GM12878 (cell line): Measurements from ENCODE around the gene CC2D1A. TPM values are rescaled to one million over a fixed set of nuclear protein-coding genes. Genes with fewer than 3 reads are reported as not detected.

ENCODE experiments used
- ATAC-seq: fragments of 200-7000 bp; cut with Tn5 transposase; 3 replicates; pipeline ENCODE4 v1.9.1; 2020; ENCODE audit warnings: mild to moderate bottlenecking, moderate library complexity
- BruUV-seq: library from RNA; stranded (reverse); fragments of 400-500 nt; replicated peaks from 2 replicates; lab custom pipeline; 2021; lab: Mats Ljungman, UMichigan
- CTCF ChIA-PET: fragments of 300-600 bp; sonication (Branson Sonifier 250); formaldehyde crosslinking; extraction: SDS; loops from one replicate; lab custom pipeline; 2021; ENCODE audit warnings: inconsistent platforms; lab: Yijun Ruan, JAX
- POLR2A ChIA-PET: fragments of 350-600 bp; formaldehyde crosslinking; extraction: SDS; loops from one replicate; lab custom pipeline; 2021; ENCODE audit warnings: inconsistent platforms; lab: Charles Lee
- RAD21 ChIA-PET: fragments of 300-600 bp; sonication (Branson Sonifier 250); formaldehyde crosslinking; loops from one replicate; lab custom pipeline; 2023; ENCODE audit warnings: antibody characterized with exemption; ENCODE audit not compliant: unreplicated experiment; lab: Charles Lee
- SMC1A ChIA-PET: fragments of 300-600 bp; sonication (Branson Sonifier 250); formaldehyde crosslinking; loops from one replicate; lab custom pipeline; 2023; ENCODE audit not compliant: unreplicated experiment, uncharacterized antibody; lab: Charles Lee
- DNase-seq: peaks from one replicate; pipeline ENCODE4 v3.0.0-alpha.2; 2011; ENCODE audit warnings: low read depth, low spot score
- FAIRE-seq: peaks from 3 replicates; lab custom pipeline; 2011; peaks lifted over from hg19 to GRCh38; lab: Jason Lieb, UNC
- H2AFZ ChIP-seq: 2 replicates; pipeline ENCODE4 v1.6.0; 2011; ENCODE audit warnings: low read depth, low read length, control low read depth; ENCODE audit not compliant: control insufficient read depth
- H3K27ac ChIP-seq: 2 replicates; pipeline ENCODE4 v1.5.1; 2011; ENCODE audit warnings: control low read depth; ENCODE audit not compliant: control insufficient read depth, insufficient read depth
- H3K27me3 ChIP-seq, 2 experiments: replicated peaks in 1 of 2; 2 replicates each; pipeline versions ENCODE4 v1.6.0 to v1.6.1; 2011; ENCODE audit warnings: low read length in 1 of 2; ENCODE audit not compliant: control insufficient read depth in 2 of 2, insufficient read depth in 2 of 2
- H3K36me3 ChIP-seq, 2 experiments: 2 replicates each; pipeline ENCODE4 v1.5.1; 2011; ENCODE audit warnings: low read length in 1 of 2; ENCODE audit not compliant: control insufficient read depth in 2 of 2, insufficient read depth in 2 of 2
- H3K4me1 ChIP-seq: 2 replicates; pipeline ENCODE4 v1.6.1; 2011; ENCODE audit warnings: mild to moderate bottlenecking, low read length, moderate library complexity, mixed read lengths; ENCODE audit not compliant: control insufficient read depth, insufficient read depth
- H3K4me2 ChIP-seq: 2 replicates; pipeline ENCODE4 v1.6.0; 2011; ENCODE audit warnings: control low read depth; ENCODE audit not compliant: control insufficient read depth, insufficient read depth
- H3K4me3 ChIP-seq: fragments of 200-600 bp; sonication (generic); 2 replicates; pipeline ENCODE4 v1.5.1; 2016
- H3K79me2 ChIP-seq: 2 replicates; pipeline ENCODE4 v1.6.0; 2011; ENCODE audit warnings: low read length; ENCODE audit not compliant: control insufficient read depth, insufficient read depth
- H3K9ac ChIP-seq: 2 replicates; pipeline ENCODE4 v1.8.0; 2011; ENCODE audit warnings: low read length, control low read depth, mixed read lengths; ENCODE audit not compliant: control insufficient read depth, insufficient read depth
- H3K9me3 ChIP-seq: replicated peaks from 3 replicates; pipeline ENCODE4 v1.5.1; 2011; ENCODE audit warnings: mild to moderate bottlenecking, low read length; ENCODE audit not compliant: control insufficient read depth, insufficient read depth
- H4K20me1 ChIP-seq: 2 replicates; pipeline ENCODE4 v1.6.0; 2011; ENCODE audit not compliant: control insufficient read depth, insufficient read depth
- CBX5 ChIP-seq: sonication (generic); IDR thresholded peaks from 2 replicates; pipeline ENCODE4 v1.6.1; 2016; ENCODE audit warnings: low read depth, moderate library complexity, mild to moderate bottlenecking, inconsistent platforms
- EGR1 ChIP-seq, 2 experiments: IDR thresholded peaks; 1 replicate in 1 of 2; 2 replicates in 1 of 2; pipeline ENCODE4 v1.6.1; 2011 to 2012; ENCODE audit warnings: low read depth in 2 of 2, low read length in 2 of 2, borderline replicate concordance in 1 of 2, mild to moderate bottlenecking in 1 of 2, moderate library complexity in 1 of 2
- HCFC1 ChIP-seq: fragments of 150-350 bp; IDR thresholded peaks from 2 replicates; pipeline ENCODE4 v1.6.1; 2014; ENCODE audit warnings: low read length
- IRF4 ChIP-seq: IDR thresholded peaks from 2 replicates; pipeline ENCODE4 v1.6.1; 2011; ENCODE audit warnings: low read depth, low read length
- JUND ChIP-seq: IDR thresholded peaks from 2 replicates; pipeline ENCODE4 v1.6.1; 2012; ENCODE audit warnings: low read depth, mild to moderate bottlenecking, low read length, improper control_type of control experiment, moderate library complexity
- KAT2A ChIP-seq: conservative IDR thresholded peaks from 2 replicates; pipeline ENCODE4 v1.6.1; 2011; ENCODE audit warnings: low read depth, low read length; ENCODE audit not compliant: control insufficient read depth
- KLF5 ChIP-seq: fragments of 450-650 bp; IDR thresholded peaks from 2 replicates; pipeline ENCODE4 v1.6.1; 2014; ENCODE audit warnings: mild to moderate bottlenecking; ENCODE audit not compliant: partially characterized antibody
- LARP7 ChIP-seq: fragments of 450-650 bp; IDR thresholded peaks from 2 replicates; pipeline ENCODE4 v1.6.1; 2017; ENCODE audit warnings: mild to moderate bottlenecking
- MEF2B ChIP-seq: fragments of 450-650 bp; IDR thresholded peaks from 2 replicates; pipeline ENCODE4 v1.6.1; 2018; ENCODE audit warnings: mild to moderate bottlenecking, moderate library complexity; ENCODE audit not compliant: partially characterized antibody, poor library complexity, severe bottlenecking
- MYB ChIP-seq: fragments of 150-350 bp; IDR thresholded peaks from 2 replicates; pipeline ENCODE4 v1.6.1; 2014; ENCODE audit warnings: mild to moderate bottlenecking, low read depth, low read length, borderline replicate concordance
- NR2C2 ChIP-seq: IDR thresholded peaks from 2 replicates; pipeline ENCODE4 v1.6.1; 2011; ENCODE audit warnings: borderline replicate concordance, low read depth; ENCODE audit not compliant: control insufficient read depth, insufficient read length
- PAX5 ChIP-seq: IDR thresholded peaks from 2 replicates; pipeline ENCODE4 v1.6.1; 2011; ENCODE audit warnings: low read depth, low read length, borderline replicate concordance
- POLR2AphosphoS5 ChIP-seq: IDR thresholded peaks from 2 replicates; pipeline ENCODE4 v1.6.1; 2011; ENCODE audit warnings: mild to moderate bottlenecking, low read length, inconsistent platforms
- RBBP5 ChIP-seq: fragments of 200-600 bp; sonication (generic); conservative IDR thresholded peaks from 2 replicates; pipeline ENCODE4 v1.6.1; 2016
- SPI1 ChIP-seq: IDR thresholded peaks from 2 replicates; pipeline ENCODE4 v1.6.1; 2011; ENCODE audit warnings: low read depth, mild to moderate bottlenecking, low read length, moderate library complexity, borderline replicate concordance; ENCODE audit not compliant: insufficient read depth
- ZBTB33 ChIP-seq: fragments of 450-650 bp; IDR thresholded peaks from 2 replicates; pipeline ENCODE4 v1.6.1; 2017; ENCODE audit warnings: mild to moderate bottlenecking
- WGBS: methylation state at CpG from one replicate; pipeline ENCODE4 v1.1.6; 2016; ENCODE audit warnings: low lambda C conversion rate; ENCODE audit not compliant: insufficient replicate concordance, insufficient coverage; ENCODE audit errors: missing lambda C conversion rate; 5-methylcytosine and 5-hydroxymethylcytosine counted together
- in situ Hi-C: fragments of 300-500 bp; cut with MboI; formaldehyde crosslinking; loops from 9 replicates; pipeline ENCODE4 v1.14.3; 2018; ENCODE audit warnings: mixed read lengths
- intact Hi-C: fragments of 100-400 bp; cut with micrococcal nuclease; formaldehyde crosslinking; loops from one replicate; pipeline ENCODE4 v1.14.2; 2022; ENCODE audit not compliant: unreplicated experiment
- polyA plus RNA-seq, 11 experiments: library from polyadenylated mRNA; depleted of rRNA in 4 of 11; unstranded in 6 of 11; stranded (reverse) in 5 of 11; fragments of >200 nt; fragmentation: Nextera tagmentation in 4 of 11; fragmentation: Illumina TruSeq in 1 of 11; extraction: Ambion mirVana in 4 of 11; extraction: Trizol in 1 of 11; gene quantifications; 1 replicate in 1 of 11; 2 replicates in 10 of 11; pipeline versions ENCODE4 v1.2.1 to v1.2.3, GENCODE V29; 2011 to 2016; ENCODE audit warnings: inconsistent platforms in 2 of 11, missing spikeins in 2 of 11, low read depth in 1 of 11
- total RNA-seq, 4 experiments: library from RNA; depleted of rRNA in 3 of 4; stranded (reverse); fragments of >200 nt in 3 of 4; fragmentation: Illumina TruSeq in 1 of 4; extraction: Trizol in 1 of 4; gene quantifications; 2 replicates each; pipeline versions ENCODE4 v1.2.1 to v1.2.3, GENCODE V29; 2013 to 2021
- TF ChIP-seq, protein P1 (sequence below): fragments of 450-650 bp; conservative IDR thresholded peaks from 2 replicates; pipeline ENCODE4 v1.6.1; 2017; ENCODE audit warnings: mild to moderate bottlenecking, moderate library complexity
- TF ChIP-seq, protein P2 (sequence below): fragments of 450-650 bp; IDR thresholded peaks from 2 replicates; pipeline ENCODE4 v1.6.1; 2017; ENCODE audit warnings: low read depth, mild to moderate bottlenecking, moderate library complexity

The CC2D1A gene
- total and polyA plus RNA-seq, 10 of the 15 experiments (the other 5 are each of a cell fraction or from before 2014, with no cell fraction given), result 0.13 to 36.1 (median 16.1) TPM

DNA sequence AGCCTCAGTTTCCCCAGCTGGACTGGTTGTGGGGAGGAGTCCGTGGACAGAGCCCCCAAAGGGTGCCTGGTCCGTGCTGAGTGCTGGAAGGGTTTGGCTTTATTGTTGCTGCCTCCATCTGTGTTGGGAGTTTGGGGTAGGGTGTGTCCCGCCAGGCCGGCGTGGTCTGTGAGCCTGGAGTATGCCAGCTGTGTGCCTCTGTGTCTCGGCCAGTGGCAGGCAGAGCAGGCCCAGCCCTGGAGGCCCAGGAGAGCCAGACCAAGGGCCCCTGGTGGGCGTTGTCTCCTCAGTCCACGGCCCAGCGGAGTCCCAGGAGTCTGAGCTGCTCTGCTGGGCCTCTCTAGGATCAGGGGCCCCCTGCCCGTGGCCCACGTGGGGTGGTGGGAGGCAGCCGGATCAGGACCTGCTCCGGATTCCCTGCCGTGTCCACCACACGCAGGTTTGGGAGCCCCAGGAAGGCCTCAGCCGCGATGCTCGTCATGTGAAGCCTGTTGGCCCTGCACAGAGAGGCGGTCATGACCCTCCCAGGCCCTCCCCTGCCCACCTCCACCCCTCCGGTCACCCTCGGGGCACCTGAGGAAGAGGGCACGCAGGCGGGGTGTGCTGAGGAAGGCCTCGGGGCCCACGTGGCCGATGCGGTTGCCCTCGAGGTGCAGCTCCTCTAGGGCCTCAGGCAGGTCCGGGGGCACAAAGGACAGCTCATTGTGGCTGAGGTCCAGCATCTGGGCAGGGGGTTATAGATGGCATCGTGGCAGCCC, 25.6 kb downstream of the CC2D1A start:
- ATAC-seq, result no peak
- H3K27ac ChIP-seq, result no peak overlapping the region
- intact Hi-C loops, result no loop called here
- no peaks in the 10 kb centered on the region for H3K27me3 ChIP-seq
- in situ Hi-C loops, result no loop called here
- H3K4me2 ChIP-seq, result no peak overlapping the region
- no peak for DNase-seq
- ChIA-PET SMC1A (interaction anchor here (1.5 kb wide), 1 partner anchor 115 kb away, joined by 3 read pairs; no protein-coding TSS in a partner anchor), RAD21 (no interaction called here), CTCF (interaction anchor here (0.6 kb wide), 1 partner anchor 138 kb away, joined by 4 read pairs; no protein-coding TSS in a partner anchor), POLR2A (no interaction called here)
- BruUV-seq, result no TSS peak
- H3K4me1 ChIP-seq, result no peaks in the 10 kb centered on the region
- FAIRE-seq, result no peak
- peaks cover 0 to 1% of the 10 kb centered on the region in 2 experiments; a peak in 2 of 4 replicates for H3K36me3 ChIP-seq
- H2AFZ ChIP-seq, result no peak overlapping the region
- no peak overlapping the region for H3K4me3 ChIP-seq
- no peaks in the 10 kb centered on the region for H4K20me1 ChIP-seq
- H3K79me2 ChIP-seq, result no peaks in the 10 kb centered on the region
- WGBS, result 79% methylated on average over 29 of the region's 30 CpGs
- no peaks in the 10 kb centered on the region for H3K9me3 ChIP-seq
- H3K9ac ChIP-seq, result no peak overlapping the region
- TF ChIP-seq CBX5 (no peak), KAT2A (no peak), PAX5 (no peak), MYB (no peak), NR2C2 (no peak), HCFC1 (no peak), EGR1 (IDR thresholded peaks at IDR 0.05; ENCODE audit: borderline replicate concordance in 1 of 2, low read depth in 2 of 2, low read length in 2 of 2) (no peak), SPI1 (no peak), RBBP5 (no peak), POLR2AphosphoS5 (no peak), IRF4 (no peak), JUND (no peak), ZBTB33 (no peak), MEF2B (no peak), KLF5 (no peak), LARP7 (no peak)
- TF ChIP-seq, protein P1, sequence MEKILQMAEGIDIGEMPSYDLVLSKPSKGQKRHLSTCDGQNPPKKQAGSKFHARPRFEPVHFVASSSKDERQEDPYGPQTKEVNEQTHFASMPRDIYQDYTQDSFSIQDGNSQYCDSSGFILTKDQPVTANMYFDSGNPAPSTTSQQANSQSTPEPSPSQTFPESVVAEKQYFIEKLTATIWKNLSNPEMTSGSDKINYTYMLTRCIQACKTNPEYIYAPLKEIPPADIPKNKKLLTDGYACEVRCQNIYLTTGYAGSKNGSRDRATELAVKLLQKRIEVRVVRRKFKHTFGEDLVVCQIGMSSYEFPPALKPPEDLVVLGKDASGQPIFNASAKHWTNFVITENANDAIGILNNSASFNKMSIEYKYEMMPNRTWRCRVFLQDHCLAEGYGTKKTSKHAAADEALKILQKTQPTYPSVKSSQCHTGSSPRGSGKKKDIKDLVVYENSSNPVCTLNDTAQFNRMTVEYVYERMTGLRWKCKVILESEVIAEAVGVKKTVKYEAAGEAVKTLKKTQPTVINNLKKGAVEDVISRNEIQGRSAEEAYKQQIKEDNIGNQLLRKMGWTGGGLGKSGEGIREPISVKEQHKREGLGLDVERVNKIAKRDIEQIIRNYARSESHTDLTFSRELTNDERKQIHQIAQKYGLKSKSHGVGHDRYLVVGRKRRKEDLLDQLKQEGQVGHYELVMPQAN, result no peak
- TF ChIP-seq, protein P2, sequence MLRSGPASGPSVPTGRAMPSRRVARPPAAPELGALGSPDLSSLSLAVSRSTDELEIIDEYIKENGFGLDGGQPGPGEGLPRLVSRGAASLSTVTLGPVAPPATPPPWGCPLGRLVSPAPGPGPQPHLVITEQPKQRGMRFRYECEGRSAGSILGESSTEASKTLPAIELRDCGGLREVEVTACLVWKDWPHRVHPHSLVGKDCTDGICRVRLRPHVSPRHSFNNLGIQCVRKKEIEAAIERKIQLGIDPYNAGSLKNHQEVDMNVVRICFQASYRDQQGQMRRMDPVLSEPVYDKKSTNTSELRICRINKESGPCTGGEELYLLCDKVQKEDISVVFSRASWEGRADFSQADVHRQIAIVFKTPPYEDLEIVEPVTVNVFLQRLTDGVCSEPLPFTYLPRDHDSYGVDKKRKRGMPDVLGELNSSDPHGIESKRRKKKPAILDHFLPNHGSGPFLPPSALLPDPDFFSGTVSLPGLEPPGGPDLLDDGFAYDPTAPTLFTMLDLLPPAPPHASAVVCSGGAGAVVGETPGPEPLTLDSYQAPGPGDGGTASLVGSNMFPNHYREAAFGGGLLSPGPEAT, result no peak
